ENCODE data around the gene TCAP. TPM values are rescaled to one million over a fixed set of nuclear protein-coding genes. Genes with fewer than 3 reads are reported as not detected.

TCAP gene
- polyA plus RNA-seq, 1 donor (not counting 4 experiments of a cell fraction or from before 2014, with no cell fraction given): 0.20 TPM

- no peak overlapping the region for H3K4me3 ChIP-seq (ENCODE audit: control insufficient read depth in 2 of 3, extremely low read depth in 1 of 3, insufficient read depth in 2 of 3, low read depth in 1 of 3, low read length in 3 of 3)
- H3K36me3 ChIP-seq (ENCODE audit: control insufficient read depth in 2 of 2, extremely low read depth in 1 of 2, insufficient read depth in 2 of 2, low read length in 2 of 2): peaks cover 6 to 8% of the 10 kb centered on the region in 2 experiments
- peaks cover 3% of the 10 kb centered on the region for H4K20me1 ChIP-seq (ENCODE audit: control insufficient read depth, extremely low read depth, insufficient read depth, low read length)
- no peaks in the 10 kb centered on the region for H3K79me2 ChIP-seq (ENCODE audit: control insufficient read depth, insufficient read depth, low read length)
- TF ChIP-seq CTCF (optimal IDR thresholded peaks at IDR 0.05 in 1 of 3, IDR thresholded peaks at IDR 0.05 in 1 of 3, conservative IDR thresholded peaks at IDR 0.05 in 1 of 3; ENCODE audit: extremely low read depth in 1 of 3, insufficient read depth in 2 of 3, low read length in 3 of 3): no peak
- TF ChIP-seq EZH2 (IDR thresholded peaks at IDR 0.05; ENCODE audit: low read length): no peak
- H3K4me2 ChIP-seq (ENCODE audit: control insufficient read depth, extremely low read depth, insufficient read depth, low read depth, low read length): no peak overlapping the region
- H3K27ac ChIP-seq (ENCODE audit: control insufficient read depth, insufficient read depth, low read length): no peak overlapping the region
- dilution Hi-C loops (cut with MboI; ENCODE audit: extremely low pct_ligation_motif_present, low sequenced_read_pairs): no loop called here
- no peaks in the 10 kb centered on the region for H3K9me1 ChIP-seq (ENCODE audit: control insufficient read depth, extremely low read depth, insufficient read depth, low read length)
- H3K9me3 ChIP-seq (ENCODE audit: control insufficient read depth, low read depth, low read length): no peaks in the 10 kb centered on the region
- DNase-seq (ENCODE audit: low read depth, low spot score): no peak
- no peaks in the 10 kb centered on the region for H3K4me1 ChIP-seq (ENCODE audit: control insufficient read depth, extremely low read depth, insufficient read depth, low read length)
- FAIRE-seq: no peak
- no peak overlapping the region for H2AFZ ChIP-seq (ENCODE audit: control insufficient read depth, low read length)
- H3K9ac ChIP-seq (ENCODE audit: control insufficient read depth, extremely low read depth, insufficient read depth, low read length): no peak overlapping the region
- no peaks in the 10 kb centered on the region for H3K27me3 ChIP-seq (ENCODE audit: control insufficient read depth, extremely low read depth, insufficient read depth, low read length)
Measured at GRCh38 chr17:39653316-39653661, 11.9 kb upstream of the TCAP start.

DNA sequence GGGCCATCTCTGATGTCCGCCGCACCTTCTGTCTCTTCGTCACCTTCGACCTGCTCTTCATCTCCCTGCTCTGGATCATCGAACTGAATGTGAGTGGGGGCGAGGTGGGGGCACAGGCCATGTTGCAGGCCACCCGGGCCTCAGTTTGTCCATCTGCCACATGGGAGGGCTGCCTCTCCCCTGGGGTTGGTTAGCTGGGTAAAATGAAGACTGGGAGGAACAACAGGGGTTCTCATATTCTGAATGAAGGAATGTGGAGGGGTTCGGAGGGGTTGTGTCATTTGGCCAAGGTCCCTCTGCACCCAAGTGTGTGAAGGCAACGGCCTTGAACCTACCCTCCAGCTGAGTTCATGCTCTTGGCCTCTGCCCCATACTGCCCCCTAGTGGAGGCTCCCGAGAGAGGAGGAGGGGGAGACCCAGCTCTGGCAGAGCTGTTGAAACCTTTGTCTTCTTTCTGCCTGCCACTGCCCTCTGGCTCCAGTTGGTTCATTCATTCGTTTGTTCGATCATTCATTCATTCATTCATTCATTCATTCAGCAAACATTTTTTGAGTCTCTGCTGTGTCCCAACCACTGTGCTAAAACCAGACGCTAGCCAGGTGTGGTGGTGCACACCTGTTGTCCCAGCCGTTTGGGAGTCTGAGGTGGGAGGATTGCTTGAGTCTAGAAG is 11.4 kb upstream of the TCAP start:
- H2AFZ ChIP-seq (ENCODE audit: control insufficient read depth, low read length): no peak overlapping the region
- no peaks in the 10 kb centered on the region for H3K27me3 ChIP-seq (ENCODE audit: control insufficient read depth, extremely low read depth, insufficient read depth, low read length)
- dilution Hi-C loops (cut with MboI; ENCODE audit: extremely low pct_ligation_motif_present, low sequenced_read_pairs): no loop called here
- TF ChIP-seq EZH2 (IDR thresholded peaks at IDR 0.05; ENCODE audit: low read length) (no peak), CTCF (optimal IDR thresholded peaks at IDR 0.05 in 1 of 3, IDR thresholded peaks at IDR 0.05 in 1 of 3, conservative IDR thresholded peaks at IDR 0.05 in 1 of 3; ENCODE audit: extremely low read depth in 1 of 3, insufficient read depth in 2 of 3, low read length in 3 of 3) (peak; percentile 86 to 96 (median 94))
- no peak overlapping the region for H3K27ac ChIP-seq (ENCODE audit: control insufficient read depth, insufficient read depth, low read length)
- H3K36me3 ChIP-seq (ENCODE audit: control insufficient read depth in 2 of 2, extremely low read depth in 1 of 2, insufficient read depth in 2 of 2, low read length in 2 of 2): peaks cover 6 to 13% of the 10 kb centered on the region in 2 experiments
- H3K9ac ChIP-seq (ENCODE audit: control insufficient read depth, extremely low read depth, insufficient read depth, low read length): no peak overlapping the region
- H3K79me2 ChIP-seq (ENCODE audit: control insufficient read depth, insufficient read depth, low read length): no peaks in the 10 kb centered on the region
- H3K9me1 ChIP-seq (ENCODE audit: control insufficient read depth, extremely low read depth, insufficient read depth, low read length): no peaks in the 10 kb centered on the region
- no peaks in the 10 kb centered on the region for H3K4me1 ChIP-seq (ENCODE audit: control insufficient read depth, extremely low read depth, insufficient read depth, low read length)
- no peaks in the 10 kb centered on the region for H3K9me3 ChIP-seq (ENCODE audit: control insufficient read depth, low read depth, low read length)
- no peak overlapping the region for H3K4me2 ChIP-seq (ENCODE audit: control insufficient read depth, extremely low read depth, insufficient read depth, low read depth, low read length)
- DNase-seq (ENCODE audit: low read depth, low spot score): no peak
- peak; percentile 46 for FAIRE-seq
- no peak overlapping the region for H3K4me3 ChIP-seq (ENCODE audit: control insufficient read depth in 2 of 3, extremely low read depth in 1 of 3, insufficient read depth in 2 of 3, low read depth in 1 of 3, low read length in 3 of 3)
- H4K20me1 ChIP-seq (ENCODE audit: control insufficient read depth, extremely low read depth, insufficient read depth, low read length): peaks cover 3% of the 10 kb centered on the region

Measured in keratinocyte (primary cell).